GM19372 (cell line): ENCODE data around the gene SCYL1.

ENCODE experiments used
- ATAC-seq: cut with Tn5 transposase; IDR thresholded peaks from one replicate; pipeline ENCODE4 v1.9.1; 2021; ENCODE audit warnings: mild to moderate bottlenecking, low read depth, moderate library complexity; ENCODE audit not compliant: unreplicated experiment

SCYL1 gene

GRCh38 chr11:65578667-65579066 is 53.8 kb downstream of the SCYL1 start:
- no peak for ATAC-seq

GRCh38 chr11:65579291-65579690 is 54.4 kb downstream of the SCYL1 start:
- no peak for ATAC-seq

- ATAC-seq: no peak
Observed at GRCh38 chr11:65580031-65580692, 55.3 kb downstream of the SCYL1 start.

- no peak for ATAC-seq
Observed at GRCh38 chr11:65580756-65581155, 55.9 kb downstream of the SCYL1 start.

GRCh38 chr11:65581928-65582327 is 57.0 kb downstream of the SCYL1 start:
- no peak for ATAC-seq

GRCh38 chr11:65583589-65583988 is 58.7 kb downstream of the SCYL1 start:
- no peak for ATAC-seq

- ATAC-seq: no peak
Observed at GRCh38 chr11:65584106-65584505, 59.2 kb downstream of the SCYL1 start.

GRCh38 chr11:65584723-65585171 is 59.9 kb downstream of the SCYL1 start:
- no peak for ATAC-seq

- no peak for ATAC-seq
Observed at GRCh38 chr11:65585396-65586246, 60.7 kb downstream of the SCYL1 start.

- no peak for ATAC-seq
Observed at GRCh38 chr11:65586247-65586630, 61.4 kb downstream of the SCYL1 start.

- ATAC-seq: no peak
Observed at GRCh38 chr11:65586676-65587075, 61.8 kb downstream of the SCYL1 start.
